Chondrocyte (in vitro differentiated cells): ENCODE measurements around the gene MRGPRE. TPM values are rescaled to one million over a fixed set of nuclear protein-coding genes. Genes with fewer than 3 reads are reported as not detected.

Experiments used
- DNase-seq: peaks from one replicate; pipeline ENCODE4 v3.0.0; 2021; ENCODE audit warnings: mixed read lengths, low spot score
- H3K27ac Mint-ChIP-seq: one replicate; pipeline ENCODE4 v1.8.0; 2021; ENCODE audit warnings: mild to moderate bottlenecking, moderate library complexity, mixed read lengths; ENCODE audit not compliant: unreplicated experiment
- H3K27me3 Mint-ChIP-seq: 2 replicates; pipeline ENCODE4 v1.8.0; 2021; ENCODE audit warnings: low read depth, mixed read lengths
- H3K36me3 Mint-ChIP-seq: 2 replicates; pipeline ENCODE4 v1.8.0; 2021; ENCODE audit warnings: low read depth, mixed read lengths
- H3K4me1 Mint-ChIP-seq: 2 replicates; pipeline ENCODE4 v1.8.0; 2021; ENCODE audit warnings: low read depth, mild to moderate bottlenecking, mixed read lengths
- H3K4me3 Mint-ChIP-seq: one replicate; pipeline ENCODE4 v1.8.0; 2021; ENCODE audit warnings: mild to moderate bottlenecking, moderate library complexity, mixed read lengths; ENCODE audit not compliant: unreplicated experiment
- H3K9me3 Mint-ChIP-seq: 2 replicates; pipeline ENCODE4 v1.8.0; 2021; ENCODE audit warnings: low read depth, mixed read lengths
- total RNA-seq: library from RNA; stranded (reverse); gene quantifications from 3 replicates; pipeline ENCODE4 v1.2.1, GENCODE V29; 2021
- TF ChIP-seq, protein P1 (sequence below): fragments of 200-600 bp; sonication (generic); IDR thresholded peaks from 2 replicates; pipeline ENCODE4 v1.5.0; 2021; ENCODE audit warnings: antibody characterized with exemption, mild to moderate bottlenecking, moderate library complexity

The MRGPRE gene
- total RNA-seq, 1 donor from 2014 or later, result not detected

DNA sequence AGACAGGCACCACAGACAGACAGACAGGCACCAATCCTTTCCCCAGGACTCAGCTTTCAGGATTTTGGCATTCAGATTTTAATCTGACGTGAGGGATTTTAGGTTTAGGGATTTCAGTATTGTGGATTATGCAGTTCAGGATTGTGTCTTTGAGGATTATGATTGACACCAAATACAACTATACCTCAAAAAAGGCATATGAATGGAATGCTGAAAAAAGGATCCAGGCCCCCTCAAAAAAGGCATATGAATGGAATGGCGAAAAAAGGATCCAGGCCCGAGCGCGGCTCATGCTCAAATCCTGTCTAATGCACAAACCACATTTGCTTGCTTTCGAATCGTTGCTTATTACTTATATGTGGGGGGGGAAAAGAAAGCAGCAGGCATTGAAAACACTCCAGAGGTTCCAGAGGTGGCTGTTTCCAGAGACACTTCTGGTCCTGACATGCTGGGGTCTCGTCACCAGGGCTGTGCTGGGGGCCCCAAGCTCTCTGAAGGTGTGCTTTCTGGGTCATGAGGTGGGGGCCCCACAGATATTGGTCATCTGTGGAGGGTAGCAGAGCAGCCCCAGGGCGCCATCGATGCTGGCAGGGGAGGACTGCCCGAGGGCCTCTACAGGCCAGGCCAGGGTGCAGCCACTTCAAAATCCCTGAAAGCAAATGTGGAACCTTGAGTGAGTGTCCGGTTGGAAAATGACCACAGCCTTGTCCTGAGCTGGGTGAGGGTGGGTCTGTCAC lies 50.3 kb downstream of the MRGPRE start:
- no peak for DNase-seq
- Mint-ChIP-seq H3K9me3 (peaks cover 8% of the 10 kb centered on the region), H3K27ac (no peak overlapping the region), H3K27me3 (peaks cover 2% of the 10 kb centered on the region), H3K36me3 (peaks cover under 1% of the 10 kb centered on the region), H3K4me3 (no peak overlapping the region), H3K4me1 (peaks cover 12% of the 10 kb centered on the region)
- TF ChIP-seq, protein P1, sequence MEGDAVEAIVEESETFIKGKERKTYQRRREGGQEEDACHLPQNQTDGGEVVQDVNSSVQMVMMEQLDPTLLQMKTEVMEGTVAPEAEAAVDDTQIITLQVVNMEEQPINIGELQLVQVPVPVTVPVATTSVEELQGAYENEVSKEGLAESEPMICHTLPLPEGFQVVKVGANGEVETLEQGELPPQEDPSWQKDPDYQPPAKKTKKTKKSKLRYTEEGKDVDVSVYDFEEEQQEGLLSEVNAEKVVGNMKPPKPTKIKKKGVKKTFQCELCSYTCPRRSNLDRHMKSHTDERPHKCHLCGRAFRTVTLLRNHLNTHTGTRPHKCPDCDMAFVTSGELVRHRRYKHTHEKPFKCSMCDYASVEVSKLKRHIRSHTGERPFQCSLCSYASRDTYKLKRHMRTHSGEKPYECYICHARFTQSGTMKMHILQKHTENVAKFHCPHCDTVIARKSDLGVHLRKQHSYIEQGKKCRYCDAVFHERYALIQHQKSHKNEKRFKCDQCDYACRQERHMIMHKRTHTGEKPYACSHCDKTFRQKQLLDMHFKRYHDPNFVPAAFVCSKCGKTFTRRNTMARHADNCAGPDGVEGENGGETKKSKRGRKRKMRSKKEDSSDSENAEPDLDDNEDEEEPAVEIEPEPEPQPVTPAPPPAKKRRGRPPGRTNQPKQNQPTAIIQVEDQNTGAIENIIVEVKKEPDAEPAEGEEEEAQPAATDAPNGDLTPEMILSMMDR, result no peak

DNA sequence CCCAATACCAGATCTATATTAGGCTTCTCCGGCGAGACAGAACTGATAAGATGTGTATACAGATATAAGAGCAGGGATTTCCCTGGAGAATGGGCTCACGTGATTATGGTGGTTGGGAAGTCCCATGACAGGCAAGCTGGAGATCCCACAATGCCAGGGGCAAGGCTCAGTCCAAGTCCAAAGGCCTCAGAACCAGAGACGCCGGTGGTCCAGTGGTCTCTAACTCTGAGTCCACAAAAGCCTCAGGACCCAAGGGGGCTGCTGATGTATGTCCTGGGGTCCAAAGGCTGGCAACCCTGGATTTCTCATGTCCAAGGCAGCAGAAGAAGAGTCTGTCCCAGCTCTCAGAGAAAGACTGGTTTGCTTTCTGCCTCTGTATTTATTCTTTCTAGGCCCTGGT lies 51.3 kb downstream of the MRGPRE start:
- TF ChIP-seq, protein P1, result no peak
- Mint-ChIP-seq H3K9me3 (peaks cover 16% of the 10 kb centered on the region), H3K4me1 (peaks cover 12% of the 10 kb centered on the region), H3K36me3 (peaks cover 4% of the 10 kb centered on the region), H3K27ac (no peak overlapping the region), H3K4me3 (no peak overlapping the region), H3K27me3 (peaks cover 2% of the 10 kb centered on the region)
- DNase-seq, result no peak

DNA sequence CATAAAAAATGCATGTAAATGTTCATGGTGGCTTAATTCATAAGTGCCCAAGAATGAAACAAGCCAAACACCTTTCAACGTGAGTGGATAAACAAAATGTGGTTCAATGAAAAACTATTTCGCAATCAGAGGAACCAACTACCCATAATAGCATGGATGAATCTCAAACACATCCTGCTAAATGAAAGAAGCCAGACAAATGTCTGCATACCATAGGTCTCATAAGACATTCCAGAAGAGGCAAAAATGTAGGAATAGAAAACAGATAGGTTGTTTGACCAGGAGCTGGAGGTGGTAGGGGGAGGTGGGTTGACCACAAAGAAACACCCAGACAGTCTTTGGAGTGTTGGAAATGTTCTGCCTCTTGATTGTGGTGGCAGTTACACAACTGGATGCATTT lies 53.9 kb downstream of the MRGPRE start:
- Mint-ChIP-seq H3K9me3 (peaks cover 21% of the 10 kb centered on the region), H3K4me1 (peaks cover 12% of the 10 kb centered on the region), H3K27ac (peak overlapping the region; percentile 62), H3K36me3 (peaks cover 6% of the 10 kb centered on the region), H3K4me3 (no peak overlapping the region), H3K27me3 (no peaks in the 10 kb centered on the region)
- TF ChIP-seq, protein P1, result no peak
- no peak for DNase-seq

DNA sequence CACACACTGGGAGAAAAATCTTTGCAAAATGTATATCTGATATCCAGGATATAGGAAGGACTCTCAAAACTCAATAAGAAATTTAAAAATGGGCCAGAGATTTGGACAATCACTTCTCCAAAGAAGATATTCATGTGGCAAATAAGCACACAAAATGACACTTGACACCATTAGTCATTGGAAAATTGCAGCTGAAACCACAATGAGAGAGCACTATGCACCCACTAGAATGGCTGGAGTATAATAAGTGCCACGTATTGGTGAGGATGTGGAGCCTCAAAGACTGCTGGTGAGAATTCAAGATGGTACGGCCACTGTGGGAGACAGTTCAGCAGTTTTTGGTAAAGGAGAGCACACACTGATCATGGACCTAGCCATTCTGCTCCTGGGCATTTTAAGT lies 54.3 kb downstream of the MRGPRE start:
- Mint-ChIP-seq H3K9me3 (peaks cover 21% of the 10 kb centered on the region), H3K4me3 (no peak overlapping the region), H3K27me3 (no peaks in the 10 kb centered on the region), H3K27ac (peak overlapping the region; percentile 73), H3K36me3 (peaks cover 6% of the 10 kb centered on the region), H3K4me1 (peaks cover 12% of the 10 kb centered on the region)
- no peak for DNase-seq
- TF ChIP-seq, protein P1, result no peak

Other genes starting within 250 kb of the MRGPRE start
- gene NAP1L4, start 240.1 kb downstream of the MRGPRE start, total RNA-seq, result 83.5 to 135 TPM (median 89.5 TPM) in 3 replicates
- gene CARS1, start 175.0 kb downstream of the MRGPRE start, total RNA-seq, result 49.3 to 106 TPM (median 101 TPM) in 3 replicates
- 43.9 to 78.9 TPM (median 47.6 TPM) in 3 replicates for gene OSBPL5, start 67.1 kb downstream of the MRGPRE start, total RNA-seq
- gene MRGPRG, start 13.6 kb downstream of the MRGPRE start, total RNA-seq, result not detected in 3 replicates
- gene ZNF195, start 146.7 kb upstream of the MRGPRE start, total RNA-seq, result 15.3 to 18.1 TPM (median 17.5 TPM) in 3 replicates